H1 (cell line): ENCODE measurements around the gene ACTL8. TPM values are rescaled to one million over a fixed set of nuclear protein-coding genes. Genes with fewer than 3 reads are reported as not detected.

Experiments used
- GTF2F1 ChIP-seq: IDR thresholded peaks from 2 replicates; pipeline ENCODE4 v1.6.1; 2012; ENCODE audit warnings: low read depth, low read length, improper control_type of control experiment, borderline replicate concordance
- POLR2AphosphoS5 ChIP-seq: IDR thresholded peaks from 2 replicates; pipeline ENCODE4 v1.6.1; 2011; ENCODE audit warnings: low read depth, low read length
- RXRA ChIP-seq: IDR thresholded peaks from 2 replicates; pipeline ENCODE4 v1.6.1; 2011; ENCODE audit warnings: low read depth, mild to moderate bottlenecking, low read length, moderate library complexity; ENCODE audit not compliant: insufficient read depth
- ZNF274 ChIP-seq: IDR thresholded peaks from 2 replicates; pipeline ENCODE4 v1.7.0; 2012; ENCODE audit warnings: low read length, borderline replicate concordance; ENCODE audit errors: extremely low read depth
- polyA plus RNA-seq, 7 experiments: library from polyadenylated mRNA; depleted of rRNA in 3 of 7; stranded (reverse) in 5 of 7; unstranded in 2 of 7; fragments of >200 nt in 5 of 7; fragments of 200-250 nt in 2 of 7; gene quantifications; 1 replicate in 5 of 7; 2 replicates in 1 of 7; 4 replicates in 1 of 7; pipeline versions ENCODE4 v1.2.1 to v1.2.3, GENCODE V29; 2011 to 2013; ENCODE audit warnings: missing spikeins in 2 of 7, mixed read lengths in 2 of 7
- total RNA-seq: library from RNA; stranded (reverse); fragmentation: NEBNext Ultra II Directional; extraction: Animal tissue kit (Norgen Biotek cat#: 25700); gene quantifications from 2 replicates; pipeline ENCODE4 v1.2.1, GENCODE V29; 2021
- TF ChIP-seq, protein P1 (sequence below): IDR thresholded peaks from 2 replicates; pipeline ENCODE4 v1.6.1; 2011; ENCODE audit warnings: low read depth, mild to moderate bottlenecking, low read length; ENCODE audit not compliant: insufficient read depth

ACTL8 gene
- total and polyA plus RNA-seq, 2 of the 8 experiments (the other 6 are each of a cell fraction or from before 2014, with no cell fraction given): 0.33 to 0.47 TPM

DNA sequence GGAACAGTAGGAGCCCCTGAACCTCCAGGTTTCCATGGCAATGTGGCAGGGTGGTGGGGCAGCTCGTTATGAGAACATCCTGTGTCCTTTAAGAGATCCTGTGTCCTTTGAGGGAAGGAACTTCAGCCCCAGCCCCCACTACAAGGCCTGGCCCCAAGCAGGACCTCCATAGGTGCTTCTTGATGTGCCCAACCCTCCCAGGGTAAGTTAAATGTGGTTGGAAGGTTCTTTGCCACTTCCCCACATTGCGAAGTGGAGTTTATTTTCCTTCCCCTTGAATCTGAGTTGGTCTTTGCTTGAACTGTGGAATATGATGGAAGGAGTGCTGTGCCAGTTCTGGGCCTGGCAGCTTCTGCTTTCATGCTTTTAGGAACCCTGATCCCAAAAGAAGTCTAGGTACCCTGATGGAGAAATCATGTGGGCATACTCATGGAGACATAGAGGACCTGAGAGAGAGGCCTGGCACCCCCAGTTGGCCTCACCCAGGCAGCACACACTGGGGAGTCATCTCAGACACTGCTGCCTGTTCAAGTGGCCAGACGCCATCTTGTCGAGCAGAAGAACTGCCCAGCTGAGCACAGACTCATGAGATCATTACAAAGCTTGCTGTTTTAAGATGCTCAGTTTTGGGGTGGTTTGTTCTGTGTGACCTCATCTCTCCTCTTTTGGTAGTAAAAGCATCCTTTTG, 44.1 kb upstream of the ACTL8 start (continued):
- TF ChIP-seq POLR2AphosphoS5 (no peak), GTF2F1 (no peak), RXRA (no peak), ZNF274 (no peak)
- TF ChIP-seq, protein P1, sequence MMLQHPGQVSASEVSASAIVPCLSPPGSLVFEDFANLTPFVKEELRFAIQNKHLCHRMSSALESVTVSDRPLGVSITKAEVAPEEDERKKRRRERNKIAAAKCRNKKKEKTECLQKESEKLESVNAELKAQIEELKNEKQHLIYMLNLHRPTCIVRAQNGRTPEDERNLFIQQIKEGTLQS: no peak
